NCI-H510A treated with DMSO at 0.1 percent for 48 hours (cell line): ENCODE measurements around the gene STIL.
A peak's percentile ranks its signal among the peaks of the same experiment; 100 is the strongest.

Experiments
- DNase-seq: peaks from one replicate; lab custom pipeline; 2025; lab: John Stamatoyannopoulos, UW

The STIL gene

GRCh38 chr1:47235241-47235681, 78.7 kb downstream of the STIL start:
- DNase-seq, result no peak

DNA sequence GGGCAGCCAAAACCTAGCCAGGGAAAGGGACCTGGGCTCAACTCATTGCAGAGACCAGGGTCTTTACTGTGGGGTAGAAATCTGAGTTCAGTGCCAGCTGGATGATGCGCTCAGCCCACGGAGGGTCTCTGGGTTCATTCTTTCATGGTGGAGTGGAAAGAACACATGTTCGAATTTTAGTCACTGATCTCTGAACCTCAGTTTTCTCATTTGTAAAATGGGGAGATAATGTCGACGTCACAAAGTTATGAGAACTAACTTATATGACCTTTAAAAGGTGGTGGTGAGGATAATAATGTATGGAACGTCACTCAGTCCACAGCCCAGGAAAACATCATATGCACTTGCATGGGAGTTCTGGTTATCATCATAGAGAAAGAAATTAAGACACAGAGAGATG, 80.8 kb downstream of the STIL start:
- no peak for DNase-seq

DNA sequence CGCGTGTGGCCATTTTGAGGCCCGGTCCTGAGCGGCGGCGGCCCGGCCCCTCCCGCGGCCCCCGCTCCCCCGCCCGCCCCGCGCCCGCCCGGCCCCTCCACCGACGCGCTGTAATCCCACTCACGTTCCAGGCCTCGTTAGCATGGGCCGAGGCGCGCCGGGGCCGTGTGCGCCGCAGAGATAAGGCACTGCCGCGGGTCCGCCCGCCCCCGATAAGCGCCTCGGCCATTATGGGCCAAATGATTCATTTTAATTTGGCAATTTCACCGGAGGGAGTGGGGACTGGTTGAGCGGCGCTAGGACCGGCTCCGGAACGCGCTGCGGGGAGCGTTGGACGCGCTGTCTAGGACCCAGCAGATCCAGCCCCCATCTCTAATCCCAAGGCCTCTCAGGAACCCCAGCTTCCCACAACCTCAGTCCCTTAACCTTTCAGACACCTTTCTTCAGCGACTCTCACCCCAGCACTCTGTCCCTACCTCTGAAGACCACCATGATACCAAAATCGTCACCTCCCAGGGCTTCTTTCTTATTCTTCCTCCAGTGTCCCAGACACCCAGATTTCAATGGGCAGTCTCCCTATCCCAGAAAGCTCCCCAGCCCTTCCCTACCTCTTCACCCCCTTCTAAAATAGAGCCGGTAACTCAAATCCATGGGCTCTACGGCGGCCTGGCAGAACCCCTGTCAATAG, 81.6 kb downstream of the STIL start, which contains the start of gene TAL1:
Gene TAL1, minus strand, starts transcription at position 39 of the 688 bp plus-strand sequence. CDS start 6,337 bp downstream, outside the sequence.
- no peak for DNase-seq

DNA sequence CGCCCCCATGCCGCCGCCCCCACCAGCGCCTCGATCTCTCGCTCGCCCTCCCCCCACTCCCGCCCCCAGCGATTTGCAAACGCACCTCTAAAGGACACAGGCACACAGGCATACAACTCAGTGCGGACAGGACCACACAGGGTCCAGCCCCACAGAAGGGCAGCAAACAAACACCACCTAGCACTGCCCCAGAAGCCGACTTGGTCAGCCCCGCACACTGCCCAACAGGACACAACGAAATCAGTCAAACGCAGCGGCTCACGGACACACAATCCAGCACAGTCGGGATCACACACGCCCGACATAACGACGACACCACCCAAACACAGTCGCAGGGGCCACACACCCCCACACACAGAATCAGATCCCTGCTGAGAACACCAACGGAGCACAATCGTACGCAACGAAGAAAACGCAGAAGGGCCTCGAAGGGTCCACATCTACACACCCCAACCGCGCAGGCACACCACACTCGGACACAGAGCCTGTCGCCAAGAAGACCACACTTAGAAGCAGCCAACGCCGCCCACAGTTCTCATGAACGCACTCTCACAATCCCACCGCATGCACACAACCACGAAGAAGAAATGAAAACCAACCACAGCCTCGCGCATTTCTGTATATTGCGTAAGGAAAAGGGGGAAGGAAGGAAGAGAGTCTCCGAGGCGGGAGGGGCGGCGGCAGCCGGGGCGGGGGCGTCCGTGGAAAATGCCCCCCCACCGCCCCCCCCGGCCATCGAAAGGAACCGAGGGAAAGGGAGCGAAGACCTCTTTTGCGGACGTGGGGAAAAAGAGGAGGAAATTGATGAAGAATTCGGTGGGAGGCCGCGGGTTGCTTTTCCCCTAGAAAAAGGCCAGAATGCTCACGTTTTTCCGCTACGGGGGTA, 82.4 kb downstream of the STIL start:
- peak; percentile 34 for DNase-seq

GRCh38 chr1:47230692-47231300, 83.2 kb downstream of the STIL start:
- DNase-seq, result no peak

- DNase-seq, result no peak
Measured at GRCh38 chr1:47229886-47230691, 83.9 kb downstream of the STIL start.

- DNase-seq, result no peak
Measured at GRCh38 chr1:47229031-47229885, 84.7 kb downstream of the STIL start.

- no peak for DNase-seq
Measured at GRCh38 chr1:47228644-47229030, 85.3 kb downstream of the STIL start.

GRCh38 chr1:47227341-47228232, 86.4 kb downstream of the STIL start:
- DNase-seq, result no peak

DNA sequence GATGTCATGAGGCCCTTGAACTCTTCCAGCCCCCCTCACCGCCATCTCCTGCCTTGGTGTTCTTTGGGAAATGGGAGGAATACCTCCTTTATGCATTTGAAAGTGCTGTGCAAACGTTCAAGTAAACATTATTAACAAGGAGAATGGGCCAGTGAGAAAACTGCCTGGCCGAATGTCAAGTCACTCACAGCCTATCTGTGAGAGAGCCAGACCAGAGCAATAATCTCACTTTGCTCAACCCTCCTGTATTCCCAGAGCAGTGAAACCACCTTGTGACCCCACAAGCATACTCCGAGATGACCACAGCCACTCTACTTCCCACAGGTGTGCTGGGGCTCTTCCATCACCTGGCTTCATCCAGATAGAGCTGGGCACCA, 87.1 kb downstream of the STIL start:
- DNase-seq, result no peak

GRCh38 chr1:47226121-47226838, 87.7 kb downstream of the STIL start:
- no peak for DNase-seq

GRCh38 chr1:47225430-47226100, 88.4 kb downstream of the STIL start:
- no peak for DNase-seq

GRCh38 chr1:47224676-47225399, 89.1 kb downstream of the STIL start:
- no peak for DNase-seq

DNA sequence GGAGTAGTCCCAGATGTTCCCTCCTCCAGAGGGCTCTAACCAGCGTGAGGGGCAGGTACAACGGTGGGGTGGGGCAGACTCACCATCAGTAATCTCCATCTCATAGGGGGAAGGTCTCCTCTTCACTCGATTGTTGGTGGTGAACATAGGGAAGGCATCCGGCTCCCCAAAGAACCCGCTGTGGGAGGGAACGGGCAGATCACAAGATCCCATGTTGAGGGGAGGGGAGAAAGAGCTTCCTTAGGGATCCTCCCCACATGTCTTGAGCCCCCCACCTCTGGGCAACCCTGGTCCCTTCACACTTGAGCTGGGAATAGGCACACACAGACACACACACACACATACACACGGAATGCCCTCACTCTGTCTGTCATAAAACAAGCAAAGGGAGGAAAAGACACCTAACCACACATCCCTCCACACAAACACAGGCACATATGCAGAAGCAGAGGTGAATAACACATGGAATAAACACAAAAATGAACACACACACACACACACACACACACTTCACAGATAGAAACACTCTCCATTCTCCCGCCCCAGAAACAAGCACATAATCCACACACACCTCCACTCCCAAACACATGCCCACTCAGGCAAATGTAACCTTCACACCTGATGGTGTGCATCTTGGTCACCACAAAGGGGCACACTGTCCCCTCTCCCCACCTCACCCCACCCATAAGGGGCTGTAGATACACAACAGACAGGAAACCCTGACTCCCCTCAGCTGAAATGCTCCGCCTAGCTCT, 89.8 kb downstream of the STIL start:
- no peak for DNase-seq

GRCh38 chr1:47223174-47223920, 90.6 kb downstream of the STIL start:
- no peak for DNase-seq

- DNase-seq, result no peak
Measured at GRCh38 chr1:47222476-47222875, 91.5 kb downstream of the STIL start.
